Right forelimb (tissue), 1 donor: ENCODE measurements around the gene SETD1A.

Source experiments
- DNase-seq: peaks from one replicate; pipeline ENCODE4 v3.0.0-alpha.2; 2018

SETD1A gene

DNA sequence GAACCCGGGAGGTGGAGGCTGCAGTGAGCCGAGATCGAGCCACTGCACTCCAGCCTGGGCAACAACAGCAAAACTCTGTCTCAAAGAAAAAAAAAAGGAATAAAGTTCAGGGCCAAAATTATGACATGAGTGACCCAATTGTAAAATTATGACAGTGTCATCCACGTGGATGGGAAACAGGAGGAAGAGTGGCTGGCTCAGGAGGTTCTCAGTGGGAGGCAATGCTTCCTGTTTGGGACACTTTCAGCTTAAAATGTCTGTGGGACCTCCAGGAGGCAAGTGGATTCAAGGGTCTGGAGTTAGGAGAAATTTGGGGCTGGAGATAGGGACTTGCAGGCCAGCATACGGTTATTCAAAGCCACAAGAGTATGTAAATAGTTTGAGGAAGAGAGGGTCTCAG is 67.8 kb downstream of the SETD1A start:
- DNase-seq = no peak

DNA sequence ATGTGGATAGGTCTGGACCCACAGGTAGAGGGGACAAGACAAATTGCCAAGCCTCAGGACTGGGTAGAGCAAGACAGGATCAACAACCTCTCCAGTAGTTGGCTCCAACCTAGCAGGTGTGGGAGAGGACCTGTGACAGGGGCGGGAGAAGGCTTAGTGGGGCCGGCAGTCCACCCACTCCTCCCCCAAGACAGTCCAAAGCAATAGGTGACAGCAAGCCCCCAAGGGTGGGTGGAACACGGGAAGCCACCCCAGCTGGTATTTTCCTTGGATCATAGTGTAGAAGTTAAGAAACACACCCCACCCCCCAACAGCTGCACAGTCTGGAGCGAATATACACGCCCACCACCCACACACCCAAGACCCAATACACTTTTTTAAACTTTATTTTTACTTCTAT is 71.7 kb downstream of the SETD1A start:
- DNase-seq = no peak

DNA sequence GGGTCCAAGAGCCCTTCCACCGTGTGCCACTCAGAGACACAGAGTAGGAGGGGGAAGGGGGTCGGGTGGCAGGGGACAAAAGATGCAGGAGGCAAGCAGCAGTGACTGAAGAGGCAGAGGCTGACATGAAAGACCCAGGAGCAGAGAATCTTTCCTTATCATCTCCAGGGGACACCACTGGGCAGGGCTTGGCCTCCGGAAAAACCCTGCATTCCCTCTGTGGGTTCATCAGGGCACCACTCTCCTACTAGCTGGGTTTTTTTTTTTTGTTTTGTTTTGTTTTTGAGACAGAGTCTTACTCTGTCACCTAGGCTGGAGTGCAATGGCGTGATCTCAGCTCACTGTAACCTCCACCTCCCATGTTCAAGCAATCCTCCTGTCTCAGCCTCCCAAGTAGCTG is 73.7 kb downstream of the SETD1A start:
- no peak for DNase-seq

DNA sequence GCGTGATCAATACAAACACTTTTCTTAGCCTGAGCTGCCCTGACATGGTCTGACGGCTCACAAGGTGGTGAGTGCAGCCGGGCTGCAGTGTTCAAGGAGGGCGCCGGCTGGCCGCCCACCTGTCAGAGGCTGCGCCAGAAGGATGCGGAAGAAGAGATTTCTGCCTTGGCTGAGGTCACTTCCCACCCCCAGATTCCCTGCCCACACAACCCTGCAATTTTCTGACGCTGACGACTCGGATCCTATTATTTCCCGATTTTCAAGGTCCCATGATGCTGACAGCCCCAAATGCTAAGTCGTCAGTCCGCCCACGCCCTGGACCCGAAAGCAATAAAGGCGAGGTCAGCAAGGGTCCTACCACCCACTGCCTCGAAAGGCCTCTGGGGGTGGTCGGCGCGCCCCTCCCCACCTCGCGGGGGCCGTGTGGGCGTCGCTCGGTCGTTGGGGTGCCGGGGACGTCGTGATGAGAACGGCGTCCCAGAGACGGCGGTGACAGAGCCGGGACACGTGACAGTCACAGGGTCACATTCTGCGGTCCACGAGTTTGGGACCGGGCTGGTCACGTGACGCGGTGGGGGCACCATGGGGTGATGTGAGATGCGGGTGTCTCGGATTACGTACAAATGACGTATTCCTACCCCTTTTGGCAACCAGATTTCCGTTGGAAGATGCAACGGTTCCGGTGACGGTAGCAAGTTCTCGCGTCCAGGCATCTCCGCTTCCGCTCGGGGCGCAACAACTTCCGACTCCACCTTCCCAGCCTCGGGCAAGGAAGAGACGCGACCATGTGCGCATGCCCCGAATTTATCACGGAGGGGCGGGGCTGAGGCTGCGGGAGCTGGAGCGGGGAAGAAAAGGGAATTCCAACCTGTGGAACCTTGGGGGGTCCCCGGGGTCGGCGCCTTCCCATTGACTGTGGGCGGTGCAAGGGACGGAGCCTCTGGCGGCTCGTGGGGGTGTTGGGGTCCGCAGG is 75.5 kb downstream of the SETD1A start, which contains the start of gene STX4:
TSS of gene STX4 (plus strand) at position 823 of the 973 bp plus-strand sequence. CDS start 248 bp downstream, outside the sequence.
- DNase-seq = peak; percentile 99

DNA sequence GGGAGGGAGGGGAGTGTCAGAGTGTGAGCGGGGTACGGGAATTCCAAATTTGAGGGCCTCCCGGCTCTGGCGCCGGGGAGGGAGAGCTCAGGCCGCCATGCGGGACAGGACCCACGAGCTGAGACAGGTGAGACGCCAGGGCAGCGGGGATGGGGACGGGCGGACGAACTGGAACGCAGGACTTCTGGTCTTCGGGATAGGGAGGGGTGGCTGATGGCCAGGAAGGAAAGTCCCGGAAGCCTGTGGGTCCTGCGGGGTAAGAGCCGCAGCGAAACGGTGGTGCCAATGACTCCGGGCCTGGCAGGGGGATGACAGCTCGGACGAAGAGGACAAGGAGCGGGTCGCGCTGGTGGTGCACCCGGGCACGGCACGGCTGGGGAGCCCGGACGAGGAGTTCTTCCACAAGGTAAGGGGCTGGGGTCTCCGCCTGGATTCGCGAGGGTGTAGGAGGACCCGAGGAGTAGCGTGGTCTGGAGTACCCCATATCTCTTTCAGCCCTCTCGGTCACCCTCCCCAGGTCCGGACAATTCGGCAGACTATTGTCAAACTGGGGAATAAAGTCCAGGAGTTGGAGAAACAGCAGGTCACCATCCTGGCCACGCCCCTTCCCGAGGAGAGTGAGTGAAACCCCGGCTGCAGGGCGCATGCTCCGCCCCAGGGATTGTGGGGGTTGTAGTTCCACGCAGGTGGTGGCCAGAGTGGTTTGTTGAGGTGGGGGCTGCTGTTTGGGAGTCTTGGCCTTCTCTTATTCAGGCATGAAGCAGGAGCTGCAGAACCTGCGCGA is 76.3 kb downstream of the SETD1A start:
- peak; percentile 88 for DNase-seq
